ENCODE results near the gene TRMU.

Gene TRMU

DNA sequence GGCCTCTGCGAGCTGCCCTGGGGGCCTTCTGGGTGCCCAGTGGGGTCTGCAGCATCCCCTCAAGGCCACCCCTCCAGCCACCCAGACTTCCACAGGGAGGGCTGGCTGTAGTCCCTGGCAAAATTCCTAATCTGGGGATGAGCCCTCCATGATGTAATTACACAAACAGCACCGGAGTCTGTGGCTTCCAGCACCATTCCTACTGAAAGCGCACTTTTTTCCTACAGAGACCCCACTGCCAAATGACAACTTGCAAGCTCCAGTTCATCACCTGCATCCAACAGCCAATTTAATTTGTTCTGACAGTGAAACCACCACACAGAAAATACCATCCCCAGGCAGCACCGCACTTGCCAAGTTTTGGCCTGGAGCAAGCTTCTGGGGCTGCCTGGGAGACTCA lies 70.4 kb downstream of the TRMU start:
- Histone ChIP-seq H3K4me1 (ENCODE audit: control insufficient read depth, insufficient read depth, low read length) (peaks cover 7% of the 10 kb centered on the region; the same call in 1 of the 2 replicates), H3K36me3 (ENCODE audit: control insufficient read depth, insufficient read depth, low read length) (peaks cover 6% of the 10 kb centered on the region; the same call in 1 of the 2 replicates), H3K27ac (ENCODE audit: low read depth, low read length) (no peak overlapping the region), H3K4me3 (ENCODE audit: low read depth, low read length) (no peak overlapping the region), H3K27me3 (ENCODE audit: control insufficient read depth, insufficient read depth, low read length) (no peaks in the 10 kb centered on the region), H3K9ac (ENCODE audit: low read length) (no peak overlapping the region), H3K9me3 (ENCODE audit: control insufficient read depth, insufficient read depth, low read depth, low read length) (no peaks in the 10 kb centered on the region)

DNA sequence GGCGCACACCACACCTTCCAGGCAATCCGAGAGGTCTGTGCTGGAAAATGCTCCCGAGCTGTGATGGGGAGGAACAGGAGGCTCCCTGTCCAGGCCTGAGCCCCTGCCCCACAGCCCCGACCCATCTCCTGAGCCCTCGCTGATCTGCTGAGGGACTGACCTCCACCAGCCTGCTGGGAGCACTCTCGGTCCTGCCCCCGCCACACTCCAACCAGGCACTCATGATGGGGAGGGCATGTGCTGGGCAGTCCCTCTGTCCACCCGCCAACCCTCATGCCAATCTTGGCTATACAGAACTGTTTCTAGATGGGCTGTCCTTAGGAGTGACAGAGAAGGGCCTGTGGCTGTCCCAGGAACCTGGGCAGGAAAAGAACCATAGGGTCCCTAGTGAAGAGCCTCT lies 70.8 kb downstream of the TRMU start:
- no peaks in the 10 kb centered on the region for H3K27me3 ChIP-seq (ENCODE audit: control insufficient read depth, insufficient read depth, low read length)
- peaks cover 7% of the 10 kb centered on the region; the same call in 1 of the 2 replicates for H3K4me1 ChIP-seq (ENCODE audit: control insufficient read depth, insufficient read depth, low read length)
- H3K36me3 ChIP-seq (ENCODE audit: control insufficient read depth, insufficient read depth, low read length) = peaks cover 6% of the 10 kb centered on the region; the same call in 1 of the 2 replicates
- no peak overlapping the region for H3K27ac ChIP-seq (ENCODE audit: low read depth, low read length)
- H3K4me3 ChIP-seq (ENCODE audit: low read depth, low read length) = no peak overlapping the region
- H3K9ac ChIP-seq (ENCODE audit: low read length) = no peak overlapping the region
- H3K9me3 ChIP-seq (ENCODE audit: control insufficient read depth, insufficient read depth, low read depth, low read length) = no peaks in the 10 kb centered on the region

DNA sequence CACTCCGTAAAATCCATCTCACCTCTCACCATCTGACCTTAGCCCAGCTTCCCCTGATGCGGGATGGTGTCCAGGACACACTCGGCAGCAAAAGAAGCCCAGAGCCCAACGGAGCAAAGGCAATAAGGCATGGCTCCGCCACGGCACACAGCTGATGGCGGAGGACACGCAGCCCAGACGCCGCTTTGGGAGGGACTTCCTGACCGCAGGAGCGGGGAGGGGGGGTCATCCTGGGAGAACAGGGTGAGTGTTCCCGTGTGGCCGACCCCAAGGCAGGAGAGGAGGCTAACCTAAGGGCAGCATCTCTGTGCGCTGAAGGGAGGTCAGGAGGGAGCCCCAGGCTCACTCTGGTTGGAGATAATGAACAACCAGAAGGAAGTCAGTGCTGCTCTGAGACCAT lies 71.3 kb downstream of the TRMU start:
- H3K9ac ChIP-seq (ENCODE audit: low read length) = no peak overlapping the region
- no peaks in the 10 kb centered on the region for H3K9me3 ChIP-seq (ENCODE audit: control insufficient read depth, insufficient read depth, low read depth, low read length)
- peaks cover 7% of the 10 kb centered on the region; the same call in 1 of the 2 replicates for H3K4me1 ChIP-seq (ENCODE audit: control insufficient read depth, insufficient read depth, low read length)
- no peak overlapping the region for H3K27ac ChIP-seq (ENCODE audit: low read depth, low read length)
- H3K27me3 ChIP-seq (ENCODE audit: control insufficient read depth, insufficient read depth, low read length) = no peaks in the 10 kb centered on the region
- peaks cover 6% of the 10 kb centered on the region; the same call in 1 of the 2 replicates for H3K36me3 ChIP-seq (ENCODE audit: control insufficient read depth, insufficient read depth, low read length)
- H3K4me3 ChIP-seq (ENCODE audit: low read depth, low read length) = no peak overlapping the region

All from HUES6 (cell line).